Tibial nerve (tissue), 4 donors: Measurements from ENCODE around the gene ZSCAN12.

Experiments
- EP300 ChIP-seq, 2 donors: sonication (generic); formaldehyde crosslinking; IDR thresholded peaks; one replicate each; pipeline ENCODE4 v1.6.1; 2017; ENCODE audit warnings: antibody characterized with exemption in 2 of 2, mild to moderate bottlenecking in 1 of 2
- POLR2A ChIP-seq, 2 donors: fragments of 450-650 bp; IDR thresholded peaks; one replicate each; pipeline ENCODE4 v1.6.1; 2017; ENCODE audit warnings: antibody characterized with exemption in 2 of 2, mild to moderate bottlenecking in 2 of 2, moderate library complexity in 2 of 2
- TF ChIP-seq, protein P1 (sequence below), 5 experiments: fragments of 200-600 bp in 3 of 5; fragments of 450-650 bp in 2 of 5; sonication (generic) in 3 of 5; IDR thresholded peaks; one replicate each; pipeline ENCODE4 v1.5.1; 2016 to 2019; ENCODE audit warnings: antibody characterized with exemption in 5 of 5, mild to moderate bottlenecking in 3 of 5, moderate library complexity in 2 of 5

GRCh38 chr6:28424163-28424562 lies 24.6 kb upstream of the ZSCAN12 start:
- no peak for TF ChIP-seq POLR2A (IDR thresholded peaks at IDR 0.05)
- TF ChIP-seq, protein P1, sequence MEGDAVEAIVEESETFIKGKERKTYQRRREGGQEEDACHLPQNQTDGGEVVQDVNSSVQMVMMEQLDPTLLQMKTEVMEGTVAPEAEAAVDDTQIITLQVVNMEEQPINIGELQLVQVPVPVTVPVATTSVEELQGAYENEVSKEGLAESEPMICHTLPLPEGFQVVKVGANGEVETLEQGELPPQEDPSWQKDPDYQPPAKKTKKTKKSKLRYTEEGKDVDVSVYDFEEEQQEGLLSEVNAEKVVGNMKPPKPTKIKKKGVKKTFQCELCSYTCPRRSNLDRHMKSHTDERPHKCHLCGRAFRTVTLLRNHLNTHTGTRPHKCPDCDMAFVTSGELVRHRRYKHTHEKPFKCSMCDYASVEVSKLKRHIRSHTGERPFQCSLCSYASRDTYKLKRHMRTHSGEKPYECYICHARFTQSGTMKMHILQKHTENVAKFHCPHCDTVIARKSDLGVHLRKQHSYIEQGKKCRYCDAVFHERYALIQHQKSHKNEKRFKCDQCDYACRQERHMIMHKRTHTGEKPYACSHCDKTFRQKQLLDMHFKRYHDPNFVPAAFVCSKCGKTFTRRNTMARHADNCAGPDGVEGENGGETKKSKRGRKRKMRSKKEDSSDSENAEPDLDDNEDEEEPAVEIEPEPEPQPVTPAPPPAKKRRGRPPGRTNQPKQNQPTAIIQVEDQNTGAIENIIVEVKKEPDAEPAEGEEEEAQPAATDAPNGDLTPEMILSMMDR (IDR thresholded peaks at IDR 0.05) = no peak
- no peak for TF ChIP-seq EP300 (IDR thresholded peaks at IDR 0.05)
